HepG2 (cell line): ENCODE data around the gene ACE2. TPM values are rescaled to one million over a fixed set of nuclear protein-coding genes. Genes with fewer than 3 reads are reported as not detected.

Experiments used
- ATAC-seq: fragments of 200-7000 bp; cut with Tn5 transposase; 3 replicates; pipeline ENCODE4 v1.9.1; 2020; ENCODE audit warnings: mild to moderate bottlenecking, moderate library complexity
- BruUV-seq: library from RNA; stranded (reverse); fragments of 400-500 nt; replicated peaks from 2 replicates; lab custom pipeline; 2021; lab: Mats Ljungman, UMichigan
- CTCF ChIA-PET: fragments of 300-600 bp; formaldehyde crosslinking; extraction: SDS; loops from one replicate; lab custom pipeline; 2021; ENCODE audit warnings: low total read pairs, inconsistent platforms, low intra/inter-chr PET ratio; lab: Yijun Ruan, JAX
- POLR2A ChIA-PET: fragments of 350-600 bp; sonication (Branson Sonifier 250); formaldehyde crosslinking; loops from one replicate; lab custom pipeline; 2020; ENCODE audit warnings: antibody characterized with exemption, inconsistent platforms; lab: Yijun Ruan, JAX
- DNase-seq: peaks from one replicate; pipeline ENCODE4 v3.0.0-alpha.2; 2015; ENCODE audit warnings: low spot score
- FAIRE-seq: peaks from 3 replicates; lab custom pipeline; 2011; peaks lifted over from hg19 to GRCh38; lab: Jason Lieb, UNC
- H2AFZ ChIP-seq: one replicate; pipeline ENCODE4 v1.6.1; 2011; ENCODE audit warnings: low read length, inconsistent platforms
- H3K27ac ChIP-seq: fragments of 300-600 bp; 3 replicates; pipeline ENCODE4 v1.8.0; 2011; ENCODE audit warnings: mixed run types, mild to moderate bottlenecking, mixed read lengths, low read length, inconsistent platforms; ENCODE audit not compliant: insufficient read depth; ENCODE audit errors: extremely low read length
- H3K27me3 ChIP-seq, 2 experiments: fragments of 200-600 bp in 1 of 2; 2 replicates in 1 of 2; 3 replicates in 1 of 2; pipeline versions ENCODE4 v1.6.0 to v1.8.0; 2011; ENCODE audit warnings: low read length in 2 of 2, mild to moderate bottlenecking in 2 of 2, moderate library complexity in 2 of 2, inconsistent platforms in 1 of 2; ENCODE audit not compliant: insufficient read depth in 2 of 2, control insufficient read depth in 1 of 2
- H3K36me3 ChIP-seq, 2 experiments: fragments of 200-600 bp in 1 of 2; replicated peaks in 1 of 2; 2 replicates in 1 of 2; 3 replicates in 1 of 2; pipeline versions ENCODE4 v1.5.1 to v1.8.0; 2011; ENCODE audit warnings: low read length in 2 of 2, inconsistent platforms in 1 of 2; ENCODE audit not compliant: insufficient read depth in 2 of 2, control insufficient read depth in 1 of 2
- H3K4me1 ChIP-seq: 2 replicates; pipeline ENCODE4 v1.5.1; 2012; ENCODE audit warnings: low read length, inconsistent platforms; ENCODE audit not compliant: insufficient read depth
- H3K4me2 ChIP-seq: 2 replicates; pipeline ENCODE4 v1.6.0; 2011; ENCODE audit warnings: low read depth, low read length, inconsistent platforms
- H3K4me3 ChIP-seq, 3 experiments: fragments of 200-600 bp in 1 of 3; sonication (generic), shearing (Covaris generic) in 1 of 3; replicated peaks in 1 of 3; 2 replicates each; pipeline ENCODE4 v1.5.1; 2011 to 2016; ENCODE audit warnings: low read length in 3 of 3, inconsistent platforms in 2 of 3, low read depth in 2 of 3, mild to moderate bottlenecking in 2 of 3, control low read depth in 1 of 3, mixed read lengths in 1 of 3; ENCODE audit not compliant: insufficient read depth in 1 of 3
- H3K79me2 ChIP-seq: one replicate; pipeline ENCODE4 v1.6.1; 2011; ENCODE audit warnings: low read length, inconsistent platforms; ENCODE audit not compliant: insufficient read depth
- H3K9ac ChIP-seq: 2 replicates; pipeline ENCODE4 v1.6.0; 2011; ENCODE audit warnings: mild to moderate bottlenecking, low read depth, low read length, inconsistent platforms; ENCODE audit not compliant: insufficient read depth
- H3K9me3 ChIP-seq: 2 replicates; pipeline ENCODE4 v1.5.1; 2012; ENCODE audit warnings: mild to moderate bottlenecking, low read length
- H4K20me1 ChIP-seq: 2 replicates; pipeline ENCODE4 v1.6.0; 2011; ENCODE audit warnings: inconsistent platforms, mild to moderate bottlenecking, low read length, moderate library complexity; ENCODE audit not compliant: insufficient read depth
- FOXA3 ChIP-seq: IDR thresholded peaks from 2 replicates; pipeline ENCODE4 v1.6.1; 2016; ENCODE audit warnings: missing genetic modification reagents, missing compliant biosample characterization
- KLF11 ChIP-seq: IDR thresholded peaks from 2 replicates; pipeline ENCODE4 v1.6.1; 2016; ENCODE audit warnings: missing compliant biosample characterization
- RCOR2 ChIP-seq: IDR thresholded peaks from 2 replicates; pipeline ENCODE4 v1.6.1; 2016; ENCODE audit warnings: missing biosample characterization, missing genetic modification reagents
- SOX13 ChIP-seq, 3 experiments: fragments of 450-650 bp in 1 of 3; sonication (generic) in 1 of 3; formaldehyde crosslinking in 1 of 3; IDR thresholded peaks in 2 of 3; conservative IDR thresholded peaks in 1 of 3; 2 replicates each; pipeline versions ENCODE4 v1.5.0 to v1.6.1; 2016 to 2020; ENCODE audit warnings: antibody characterized with exemption in 1 of 3, mild to moderate bottlenecking in 1 of 3, missing compliant biosample characterization in 1 of 3, missing genetic modification reagents in 1 of 3, moderate library complexity in 1 of 3
- WGBS: methylation state at CpG from one replicate; pipeline ENCODE4 v1.1.6; 2017; ENCODE audit warnings: low lambda C conversion rate; 5-methylcytosine and 5-hydroxymethylcytosine counted together
- in situ Hi-C: cut with HindIII; loops from 2 replicates; pipeline ENCODE4 v1.10.0; 2017; ENCODE audit warnings: low pct_unique_long_range_greater_than_20kb; ENCODE audit not compliant: extremely low pct_ligation_motif_present
- intact Hi-C: fragments of 100-400 bp; cut with micrococcal nuclease; formaldehyde crosslinking; loops from one replicate; pipeline ENCODE4 v1.10.0; 2022; ENCODE audit not compliant: unreplicated experiment
- polyA plus RNA-seq, 8 experiments: library from polyadenylated mRNA; depleted of rRNA in 3 of 8; stranded (reverse) in 7 of 8; unstranded in 1 of 8; fragments of >200 nt; fragmentation: Illumina TruSeq in 4 of 8; extraction: Trizol in 4 of 8; gene quantifications; 2 replicates each; pipeline versions ENCODE4 v1.2.1 to v1.2.3, GENCODE V29; 2011 to 2016; ENCODE audit warnings: low read depth in 4 of 8, missing spikeins in 1 of 8, mixed read lengths in 1 of 8; ENCODE audit not compliant: insufficient read depth in 1 of 8
- total RNA-seq, 5 experiments: library from RNA; depleted of rRNA; stranded (reverse); fragments of >200 nt; fragmentation: Illumina TruSeq; extraction: Trizol; gene quantifications; 2 replicates each; pipeline ENCODE4 v1.2.3, GENCODE V29; 2016; ENCODE audit warnings: low read depth in 1 of 5
- TF ChIP-seq, protein P1 (sequence below): sonication (generic); IDR thresholded peaks from 2 replicates; pipeline ENCODE4 v1.6.1; 2016; ENCODE audit warnings: low read depth, borderline replicate concordance
- TF ChIP-seq, protein P2 (sequence below): sonication (generic); formaldehyde crosslinking; IDR thresholded peaks from 2 replicates; pipeline ENCODE4 v1.4.0; 2020; ENCODE audit warnings: mild to moderate bottlenecking, low read depth, missing genetic modification reagents
- TF ChIP-seq, protein P3 (sequence below): sonication (generic); formaldehyde crosslinking; IDR thresholded peaks from 2 replicates; pipeline ENCODE4 v1.4.0; 2020; ENCODE audit warnings: mild to moderate bottlenecking, missing genetic modification reagents, borderline replicate concordance
- TF ChIP-seq, protein P4 (sequence below): sonication (generic); formaldehyde crosslinking; conservative IDR thresholded peaks from 2 replicates; pipeline ENCODE4 v1.8.1; 2023; ENCODE audit warnings: missing genetic modification reagents

ACE2 gene
- total and polyA plus RNA-seq, 2 of the 13 experiments (the other 11 are each of a cell fraction or from before 2014, with no cell fraction given), result 0.46 to 3.1 TPM

DNA sequence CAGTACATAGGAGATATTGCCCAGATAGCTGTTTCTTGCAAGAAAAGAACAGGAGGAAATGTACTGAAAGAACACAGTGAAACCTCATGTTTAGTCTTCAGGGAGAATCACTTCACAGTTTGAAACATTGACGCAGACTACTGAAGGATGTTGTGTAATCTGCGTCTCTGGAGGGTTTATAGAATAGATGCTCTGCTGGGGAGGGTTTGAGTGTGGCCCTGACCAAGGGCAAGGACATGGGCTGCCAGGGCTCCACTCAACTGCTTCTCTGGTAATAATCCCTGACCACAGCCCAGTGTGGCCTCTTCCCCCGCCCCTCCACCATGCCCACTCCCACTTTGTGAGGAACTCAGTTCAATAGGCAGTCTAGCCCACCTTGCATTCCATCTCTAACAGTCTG lies 15.8 kb upstream of the ACE2 start:
- 47% methylated on average over 2 of the region's 3 CpGs for WGBS
- POLR2A ChIA-PET, result no interaction called here

DNA sequence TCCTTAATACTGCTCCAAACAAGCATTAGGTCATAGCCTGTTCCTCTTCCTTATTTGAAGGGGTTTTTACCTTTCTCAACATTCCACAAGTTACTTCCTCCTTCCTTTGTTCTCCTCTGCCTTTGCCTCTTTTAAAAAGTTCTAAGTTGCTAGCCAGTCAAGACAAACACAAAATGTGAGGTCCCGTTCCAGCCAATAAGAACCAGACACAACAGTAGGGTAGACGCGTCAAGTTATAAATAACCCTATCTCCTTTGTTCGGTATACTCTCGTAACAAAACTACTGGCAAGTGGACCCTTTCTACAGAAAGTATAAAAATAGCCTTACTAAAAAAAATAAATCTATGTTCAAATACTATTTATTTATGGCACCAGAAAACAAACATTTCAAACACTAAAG lies 6.3 kb upstream of the ACE2 start:
- intact Hi-C loops, result no loop called here
- WGBS, result 83% methylated on average over 5 of the region's 5 CpGs
- TF ChIP-seq, protein P1, sequence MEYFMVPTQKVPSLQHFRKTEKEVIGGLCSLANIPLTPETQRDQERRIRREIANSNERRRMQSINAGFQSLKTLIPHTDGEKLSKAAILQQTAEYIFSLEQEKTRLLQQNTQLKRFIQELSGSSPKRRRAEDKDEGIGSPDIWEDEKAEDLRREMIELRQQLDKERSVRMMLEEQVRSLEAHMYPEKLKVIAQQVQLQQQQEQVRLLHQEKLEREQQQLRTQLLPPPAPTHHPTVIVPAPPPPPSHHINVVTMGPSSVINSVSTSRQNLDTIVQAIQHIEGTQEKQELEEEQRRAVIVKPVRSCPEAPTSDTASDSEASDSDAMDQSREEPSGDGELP, result no peak
- TF ChIP-seq RCOR2 (CRISPR knock-in tag), result no peak
- no peak for TF ChIP-seq KLF11 (CRISPR knock-in tag)
- no peak for TF ChIP-seq FOXA3 (CRISPR knock-in tag)
- TF ChIP-seq, protein P2, sequence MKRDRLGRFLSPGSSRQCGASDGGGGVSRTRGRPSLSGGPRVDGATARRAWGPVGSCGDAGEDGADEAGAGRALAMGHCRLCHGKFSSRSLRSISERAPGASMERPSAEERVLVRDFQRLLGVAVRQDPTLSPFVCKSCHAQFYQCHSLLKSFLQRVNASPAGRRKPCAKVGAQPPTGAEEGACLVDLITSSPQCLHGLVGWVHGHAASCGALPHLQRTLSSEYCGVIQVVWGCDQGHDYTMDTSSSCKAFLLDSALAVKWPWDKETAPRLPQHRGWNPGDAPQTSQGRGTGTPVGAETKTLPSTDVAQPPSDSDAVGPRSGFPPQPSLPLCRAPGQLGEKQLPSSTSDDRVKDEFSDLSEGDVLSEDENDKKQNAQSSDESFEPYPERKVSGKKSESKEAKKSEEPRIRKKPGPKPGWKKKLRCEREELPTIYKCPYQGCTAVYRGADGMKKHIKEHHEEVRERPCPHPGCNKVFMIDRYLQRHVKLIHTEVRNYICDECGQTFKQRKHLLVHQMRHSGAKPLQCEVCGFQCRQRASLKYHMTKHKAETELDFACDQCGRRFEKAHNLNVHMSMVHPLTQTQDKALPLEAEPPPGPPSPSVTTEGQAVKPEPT (CRISPR knock-in tag), result no peak
- TF ChIP-seq, protein P3, sequence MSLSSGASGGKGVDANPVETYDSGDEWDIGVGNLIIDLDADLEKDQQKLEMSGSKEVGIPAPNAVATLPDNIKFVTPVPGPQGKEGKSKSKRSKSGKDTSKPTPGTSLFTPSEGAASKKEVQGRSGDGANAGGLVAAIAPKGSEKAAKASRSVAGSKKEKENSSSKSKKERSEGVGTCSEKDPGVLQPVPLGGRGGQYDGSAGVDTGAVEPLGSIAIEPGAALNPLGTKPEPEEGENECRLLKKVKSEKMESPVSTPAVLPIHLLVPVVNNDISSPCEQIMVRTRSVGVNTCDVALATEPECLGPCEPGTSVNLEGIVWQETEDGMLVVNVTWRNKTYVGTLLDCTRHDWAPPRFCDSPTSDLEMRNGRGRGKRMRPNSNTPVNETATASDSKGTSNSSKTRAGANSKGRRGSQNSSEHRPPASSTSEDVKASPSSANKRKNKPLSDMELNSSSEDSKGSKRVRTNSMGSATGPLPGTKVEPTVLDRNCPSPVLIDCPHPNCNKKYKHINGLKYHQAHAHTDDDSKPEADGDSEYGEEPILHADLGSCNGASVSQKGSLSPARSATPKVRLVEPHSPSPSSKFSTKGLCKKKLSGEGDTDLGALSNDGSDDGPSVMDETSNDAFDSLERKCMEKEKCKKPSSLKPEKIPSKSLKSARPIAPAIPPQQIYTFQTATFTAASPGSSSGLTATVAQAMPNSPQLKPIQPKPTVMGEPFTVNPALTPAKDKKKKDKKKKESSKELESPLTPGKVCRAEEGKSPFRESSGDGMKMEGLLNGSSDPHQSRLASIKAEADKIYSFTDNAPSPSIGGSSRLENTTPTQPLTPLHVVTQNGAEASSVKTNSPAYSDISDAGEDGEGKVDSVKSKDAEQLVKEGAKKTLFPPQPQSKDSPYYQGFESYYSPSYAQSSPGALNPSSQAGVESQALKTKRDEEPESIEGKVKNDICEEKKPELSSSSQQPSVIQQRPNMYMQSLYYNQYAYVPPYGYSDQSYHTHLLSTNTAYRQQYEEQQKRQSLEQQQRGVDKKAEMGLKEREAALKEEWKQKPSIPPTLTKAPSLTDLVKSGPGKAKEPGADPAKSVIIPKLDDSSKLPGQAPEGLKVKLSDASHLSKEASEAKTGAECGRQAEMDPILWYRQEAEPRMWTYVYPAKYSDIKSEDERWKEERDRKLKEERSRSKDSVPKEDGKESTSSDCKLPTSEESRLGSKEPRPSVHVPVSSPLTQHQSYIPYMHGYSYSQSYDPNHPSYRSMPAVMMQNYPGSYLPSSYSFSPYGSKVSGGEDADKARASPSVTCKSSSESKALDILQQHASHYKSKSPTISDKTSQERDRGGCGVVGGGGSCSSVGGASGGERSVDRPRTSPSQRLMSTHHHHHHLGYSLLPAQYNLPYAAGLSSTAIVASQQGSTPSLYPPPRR (CRISPR knock-in tag), result no peak
- no peak for TF ChIP-seq SOX13 (IDR thresholded peaks at IDR 0.05)
- no peak for TF ChIP-seq SOX13 (CRISPR knock-in tag; conservative IDR thresholded peaks at IDR 0.05 in 1 of 2, IDR thresholded peaks at IDR 0.05 in 1 of 2)

More for the DNA sequence above, 15.8 kb upstream of the ACE2 start:
- Histone ChIP-seq H4K20me1 (no peaks in the 10 kb centered on the region), H3K4me1 (no peaks in the 10 kb centered on the region), H2AFZ (no peak overlapping the region), H3K27me3 (no peaks in the 10 kb centered on the region), H3K4me3 (no peak overlapping the region), H3K79me2 (no peaks in the 10 kb centered on the region), H3K9ac (no peak overlapping the region), H3K36me3 (no peaks in the 10 kb centered on the region), H3K4me2 (no peak overlapping the region), H3K27ac (no peak overlapping the region), H3K9me3 (no peaks in the 10 kb centered on the region)
- no TSS peak for BruUV-seq
- CTCF ChIA-PET, result no interaction called here
- ATAC-seq (no peak), FAIRE-seq (no peak), DNase-seq (no peak)
- intact Hi-C loops, result no loop called here
- TF ChIP-seq, protein P4, sequence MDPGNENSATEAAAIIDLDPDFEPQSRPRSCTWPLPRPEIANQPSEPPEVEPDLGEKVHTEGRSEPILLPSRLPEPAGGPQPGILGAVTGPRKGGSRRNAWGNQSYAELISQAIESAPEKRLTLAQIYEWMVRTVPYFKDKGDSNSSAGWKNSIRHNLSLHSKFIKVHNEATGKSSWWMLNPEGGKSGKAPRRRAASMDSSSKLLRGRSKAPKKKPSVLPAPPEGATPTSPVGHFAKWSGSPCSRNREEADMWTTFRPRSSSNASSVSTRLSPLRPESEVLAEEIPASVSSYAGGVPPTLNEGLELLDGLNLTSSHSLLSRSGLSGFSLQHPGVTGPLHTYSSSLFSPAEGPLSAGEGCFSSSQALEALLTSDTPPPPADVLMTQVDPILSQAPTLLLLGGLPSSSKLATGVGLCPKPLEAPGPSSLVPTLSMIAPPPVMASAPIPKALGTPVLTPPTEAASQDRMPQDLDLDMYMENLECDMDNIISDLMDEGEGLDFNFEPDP (CRISPR knock-in tag), result no peak
- in situ Hi-C loops, result no loop called here

More for the DNA sequence above, 6.3 kb upstream of the ACE2 start:
- DNase-seq (no peak), FAIRE-seq (no peak), ATAC-seq (no peak)
- Histone ChIP-seq H3K27ac (no peak overlapping the region), H3K79me2 (no peaks in the 10 kb centered on the region), H2AFZ (no peak overlapping the region), H3K27me3 (no peaks in the 10 kb centered on the region), H3K4me3 (no peak overlapping the region), H3K9me3 (no peaks in the 10 kb centered on the region), H3K9ac (no peak overlapping the region), H4K20me1 (no peaks in the 10 kb centered on the region), H3K4me2 (no peak overlapping the region), H3K4me1 (peaks cover 43% of the 10 kb centered on the region), H3K36me3 (no peaks in the 10 kb centered on the region)
- BruUV-seq, result no TSS peak
- ChIA-PET CTCF (no interaction called here), POLR2A (no interaction called here)
- in situ Hi-C loops, result no loop called here
